ENCODE measurements around the gene RYR3.

DNA sequence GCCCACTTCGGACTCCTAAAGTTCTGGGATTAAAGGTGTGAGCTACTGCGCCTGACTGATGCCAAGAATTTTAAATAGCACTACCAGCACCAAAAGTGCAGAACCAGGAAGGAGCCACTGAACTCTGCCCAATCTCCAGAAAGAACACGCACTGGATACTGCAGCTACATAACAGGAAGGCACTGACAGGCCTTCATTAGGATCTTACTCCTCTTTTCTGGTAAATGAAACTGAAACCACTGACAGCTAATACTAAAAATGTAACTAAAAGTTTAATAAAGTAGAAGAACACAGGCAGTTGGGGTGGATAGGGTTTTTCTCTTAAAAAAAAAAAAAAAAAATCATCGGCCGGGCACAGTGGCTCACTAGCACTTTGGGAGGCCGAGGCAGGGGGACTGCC, 583.4 kb downstream of the RYR3 start:
- TF ChIP-seq, protein P1, sequence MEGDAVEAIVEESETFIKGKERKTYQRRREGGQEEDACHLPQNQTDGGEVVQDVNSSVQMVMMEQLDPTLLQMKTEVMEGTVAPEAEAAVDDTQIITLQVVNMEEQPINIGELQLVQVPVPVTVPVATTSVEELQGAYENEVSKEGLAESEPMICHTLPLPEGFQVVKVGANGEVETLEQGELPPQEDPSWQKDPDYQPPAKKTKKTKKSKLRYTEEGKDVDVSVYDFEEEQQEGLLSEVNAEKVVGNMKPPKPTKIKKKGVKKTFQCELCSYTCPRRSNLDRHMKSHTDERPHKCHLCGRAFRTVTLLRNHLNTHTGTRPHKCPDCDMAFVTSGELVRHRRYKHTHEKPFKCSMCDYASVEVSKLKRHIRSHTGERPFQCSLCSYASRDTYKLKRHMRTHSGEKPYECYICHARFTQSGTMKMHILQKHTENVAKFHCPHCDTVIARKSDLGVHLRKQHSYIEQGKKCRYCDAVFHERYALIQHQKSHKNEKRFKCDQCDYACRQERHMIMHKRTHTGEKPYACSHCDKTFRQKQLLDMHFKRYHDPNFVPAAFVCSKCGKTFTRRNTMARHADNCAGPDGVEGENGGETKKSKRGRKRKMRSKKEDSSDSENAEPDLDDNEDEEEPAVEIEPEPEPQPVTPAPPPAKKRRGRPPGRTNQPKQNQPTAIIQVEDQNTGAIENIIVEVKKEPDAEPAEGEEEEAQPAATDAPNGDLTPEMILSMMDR (IDR thresholded peaks at IDR 0.05; ENCODE audit: insufficient read depth, low read depth, low read length): no peak
- TF ChIP-seq EZH2 (IDR thresholded peaks at IDR 0.05; ENCODE audit: insufficient read depth, low read length): no peak

Data from astrocyte (in vitro differentiated cells and primary cell).